Bronchial epithelial cell (primary cell): ENCODE results near the gene TMEFF2. TPM values are rescaled to one million over a fixed set of nuclear protein-coding genes. Genes with fewer than 3 reads are reported as not detected.
"Not testable (repeated sequence)": the region's sequence is repeated elsewhere in the genome, so short reads cannot be mapped to it uniquely, and the experiment has no call there.

Source experiments
- DNase-seq: peaks from one replicate; pipeline ENCODE4 v3.0.0-alpha.2; 2010; ENCODE audit warnings: low read depth
- FAIRE-seq: peaks from 2 replicates; lab custom pipeline; 2011; peaks lifted over from hg19 to GRCh38; lab: Jason Lieb, UNC
- H3K27me3 ChIP-seq: 2 replicates; pipeline ENCODE4 v1.5.1; 2011; ENCODE audit warnings: low read length; ENCODE audit not compliant: control insufficient read depth, insufficient read depth
- H3K36me3 ChIP-seq: 2 replicates; pipeline ENCODE4 v1.5.1; 2011; ENCODE audit warnings: low read length; ENCODE audit not compliant: control insufficient read depth, insufficient read depth
- H3K4me3 ChIP-seq: 2 replicates; pipeline ENCODE4 v1.5.1; 2011; ENCODE audit warnings: mild to moderate bottlenecking, low read depth, low read length, control low read depth
- total RNA-seq: library from RNA; depleted of rRNA; stranded (reverse); fragments of >200 nt; gene quantifications from 2 replicates; pipeline ENCODE4 v1.2.1, GENCODE V29; 2014
- TF ChIP-seq, protein P1 (sequence below): IDR thresholded peaks from 2 replicates; pipeline ENCODE4 v1.5.1; 2011; ENCODE audit warnings: mild to moderate bottlenecking, moderate library complexity, low read length, control low read depth, inconsistent platforms; ENCODE audit not compliant: insufficient read depth, severe bottlenecking

The TMEFF2 gene
- total RNA-seq, 1 donor from 2014 or later = not detected

DNA sequence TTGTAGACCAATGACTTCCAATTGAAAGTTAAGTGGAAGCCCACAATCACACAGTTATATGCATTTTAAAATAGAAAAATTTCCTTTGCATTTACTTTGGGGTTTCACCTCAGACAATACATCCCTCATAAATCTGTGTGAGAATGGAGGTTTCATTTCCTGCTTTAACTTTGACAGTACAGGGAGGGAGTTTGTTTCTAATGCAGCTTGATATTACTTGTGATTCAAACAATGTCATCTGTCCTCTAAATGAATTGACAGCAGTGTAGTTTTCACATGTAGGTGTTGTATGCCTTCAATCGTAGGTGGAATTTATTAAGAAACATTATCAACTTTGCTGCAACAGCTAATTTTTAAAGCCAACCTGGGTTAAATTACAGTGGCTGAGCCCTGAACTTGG is 75.2 kb downstream of the TMEFF2 start:
- Histone ChIP-seq H3K27me3 (no peaks in the 10 kb centered on the region), H3K4me3 (no peak overlapping the region), H3K36me3 (no peaks in the 10 kb centered on the region)
- FAIRE-seq (no peak), DNase-seq (no peak)
- TF ChIP-seq, protein P1, sequence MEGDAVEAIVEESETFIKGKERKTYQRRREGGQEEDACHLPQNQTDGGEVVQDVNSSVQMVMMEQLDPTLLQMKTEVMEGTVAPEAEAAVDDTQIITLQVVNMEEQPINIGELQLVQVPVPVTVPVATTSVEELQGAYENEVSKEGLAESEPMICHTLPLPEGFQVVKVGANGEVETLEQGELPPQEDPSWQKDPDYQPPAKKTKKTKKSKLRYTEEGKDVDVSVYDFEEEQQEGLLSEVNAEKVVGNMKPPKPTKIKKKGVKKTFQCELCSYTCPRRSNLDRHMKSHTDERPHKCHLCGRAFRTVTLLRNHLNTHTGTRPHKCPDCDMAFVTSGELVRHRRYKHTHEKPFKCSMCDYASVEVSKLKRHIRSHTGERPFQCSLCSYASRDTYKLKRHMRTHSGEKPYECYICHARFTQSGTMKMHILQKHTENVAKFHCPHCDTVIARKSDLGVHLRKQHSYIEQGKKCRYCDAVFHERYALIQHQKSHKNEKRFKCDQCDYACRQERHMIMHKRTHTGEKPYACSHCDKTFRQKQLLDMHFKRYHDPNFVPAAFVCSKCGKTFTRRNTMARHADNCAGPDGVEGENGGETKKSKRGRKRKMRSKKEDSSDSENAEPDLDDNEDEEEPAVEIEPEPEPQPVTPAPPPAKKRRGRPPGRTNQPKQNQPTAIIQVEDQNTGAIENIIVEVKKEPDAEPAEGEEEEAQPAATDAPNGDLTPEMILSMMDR = no peak

DNA sequence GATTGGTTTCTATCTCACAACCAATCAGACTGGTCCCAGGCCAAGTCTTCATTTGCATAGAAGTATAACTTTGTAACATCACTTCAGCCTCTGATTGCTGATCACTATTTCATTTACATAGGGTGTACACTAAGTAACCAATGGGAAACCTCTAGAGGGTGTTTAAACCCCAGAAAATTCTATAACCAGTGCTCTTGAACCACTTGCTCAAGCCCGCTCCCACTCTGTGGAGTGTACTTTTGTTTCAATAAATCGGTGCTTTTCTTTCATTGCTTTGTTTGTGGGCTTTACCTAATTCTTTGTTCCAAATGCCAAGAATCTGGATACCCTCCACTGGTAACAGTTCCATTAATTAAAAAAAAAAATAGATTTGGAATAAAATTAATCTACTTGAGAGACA is 77.0 kb downstream of the TMEFF2 start:
- no peaks in the 10 kb centered on the region for H3K27me3 ChIP-seq
- TF ChIP-seq, protein P1 = no peak
- no peaks in the 10 kb centered on the region for H3K36me3 ChIP-seq
- no peak for FAIRE-seq
- no peak for DNase-seq
- H3K4me3 ChIP-seq = no peak overlapping the region

DNA sequence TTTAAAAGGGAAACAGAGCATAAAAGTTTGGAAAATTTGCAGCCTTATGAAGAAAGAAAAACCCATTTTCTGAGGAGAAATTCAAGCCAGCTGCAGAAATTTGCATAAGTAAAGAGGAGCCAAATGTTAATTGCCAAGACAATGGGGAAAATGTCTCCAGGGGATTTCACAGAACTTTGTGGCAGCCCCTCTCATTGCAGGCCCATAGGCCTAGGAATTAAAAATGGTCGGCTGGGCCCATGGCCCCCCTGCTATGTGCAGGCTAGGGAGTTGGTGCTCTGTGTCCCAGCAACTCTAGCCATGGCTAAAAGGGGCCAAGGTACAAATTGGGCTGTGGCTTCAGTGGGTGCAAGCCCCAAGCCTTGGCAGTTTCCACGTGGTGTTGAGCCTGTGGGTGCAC is 83.2 kb downstream of the TMEFF2 start:
- not testable (repeated sequence) for DNase-seq, H3K4me3 ChIP-seq, FAIRE-seq, H3K27me3 ChIP-seq, H3K36me3 ChIP-seq

DNA sequence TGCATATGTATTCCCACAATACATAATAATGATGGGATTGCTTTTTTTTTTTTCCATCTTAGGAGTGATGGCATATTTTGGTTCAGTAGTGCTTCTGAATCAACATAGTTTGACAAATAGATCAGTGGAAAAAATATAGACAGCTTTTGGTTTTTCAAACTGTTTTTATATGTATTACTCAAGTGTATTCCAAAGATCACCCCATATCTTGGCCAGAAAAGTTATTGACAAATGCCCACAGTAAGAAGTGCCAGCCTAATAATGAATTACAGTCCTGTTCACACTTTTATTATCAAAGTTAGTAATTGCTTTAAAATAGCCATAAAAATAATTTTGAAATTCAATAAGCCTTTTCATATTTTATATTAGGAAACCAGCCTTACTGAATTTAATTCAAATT is 95.0 kb downstream of the TMEFF2 start:
- no peak for FAIRE-seq
- TF ChIP-seq, protein P1 = no peak
- H3K27me3 ChIP-seq = no peaks in the 10 kb centered on the region
- H3K4me3 ChIP-seq = no peak overlapping the region
- no peak for DNase-seq
- H3K36me3 ChIP-seq = no peaks in the 10 kb centered on the region

DNA sequence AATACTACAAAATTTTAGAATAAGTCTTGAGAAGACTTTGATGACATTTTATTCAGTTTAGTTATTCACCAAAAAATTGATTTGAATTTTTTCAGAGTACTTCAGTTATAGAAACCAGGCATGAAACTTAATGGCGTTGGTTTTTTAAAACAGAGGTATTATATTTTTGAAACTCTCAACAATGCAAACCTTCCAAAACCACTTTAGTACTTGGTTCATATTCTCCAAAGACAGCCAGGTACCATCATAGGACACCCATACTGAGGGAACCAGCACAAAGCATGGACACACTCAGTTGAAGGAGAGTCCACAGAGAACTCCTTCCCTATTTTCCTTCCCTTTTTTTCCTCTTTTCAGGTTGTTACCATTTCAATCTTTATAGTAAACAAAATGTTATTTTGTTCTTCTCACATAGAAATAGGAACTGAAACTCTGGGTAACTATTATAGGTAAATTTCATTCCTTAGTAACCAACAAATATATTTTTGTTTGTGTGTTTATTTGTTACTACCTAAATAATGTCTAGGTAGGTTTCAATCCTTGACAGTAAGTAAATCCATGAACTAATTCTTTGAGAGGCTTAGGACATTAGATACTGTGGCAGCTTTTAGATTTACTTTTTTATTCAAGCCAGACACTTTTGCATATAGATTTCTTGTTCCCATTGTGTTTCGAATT is 95.8 kb downstream of the TMEFF2 start:
- FAIRE-seq (no peak), DNase-seq (no peak)
- H3K27me3 ChIP-seq = no peaks in the 10 kb centered on the region
- H3K4me3 ChIP-seq = no peak overlapping the region
- H3K36me3 ChIP-seq = no peaks in the 10 kb centered on the region
- TF ChIP-seq, protein P1 = no peak

DNA sequence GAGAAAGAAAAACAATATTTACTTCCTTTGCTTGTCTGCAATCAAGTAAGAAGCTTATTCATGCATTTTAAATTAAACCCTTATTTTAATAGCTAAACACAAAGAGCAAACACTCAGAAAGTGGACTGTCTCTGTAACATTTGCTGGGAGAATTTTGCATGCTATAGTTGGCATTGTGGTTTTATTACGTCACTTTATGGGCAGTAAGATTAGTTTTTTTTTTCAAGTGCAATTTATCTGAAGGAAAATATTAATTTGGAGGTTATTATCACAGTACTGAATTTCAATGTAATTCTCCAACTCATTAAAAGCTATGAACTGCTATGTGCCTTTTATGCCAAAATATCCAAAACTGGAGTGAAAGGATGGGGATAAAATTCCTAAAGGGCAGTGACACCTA is 103.3 kb downstream of the TMEFF2 start:
- FAIRE-seq (no peak), DNase-seq (no peak)

More for the DNA sequence above, 103.3 kb downstream of the TMEFF2 start:
- TF ChIP-seq, protein P1 = no peak
- Histone ChIP-seq H3K27me3 (no peaks in the 10 kb centered on the region), H3K36me3 (no peaks in the 10 kb centered on the region), H3K4me3 (no peak overlapping the region)
